Activated naive CD4-positive, alpha-beta T cell treated with Interleukin-2 at 50 U/mL for 16 hours (primary cell): ENCODE data around the gene ZBED1.
"Not testable (repeated sequence)": the region's sequence is repeated elsewhere in the genome, so short reads cannot be mapped to it uniquely, and the experiment has no call there.

Experiments
- DNase-seq: peaks from one replicate; pipeline ENCODE4 v3.0.0-alpha.2; 2020

The ZBED1 gene

DNA sequence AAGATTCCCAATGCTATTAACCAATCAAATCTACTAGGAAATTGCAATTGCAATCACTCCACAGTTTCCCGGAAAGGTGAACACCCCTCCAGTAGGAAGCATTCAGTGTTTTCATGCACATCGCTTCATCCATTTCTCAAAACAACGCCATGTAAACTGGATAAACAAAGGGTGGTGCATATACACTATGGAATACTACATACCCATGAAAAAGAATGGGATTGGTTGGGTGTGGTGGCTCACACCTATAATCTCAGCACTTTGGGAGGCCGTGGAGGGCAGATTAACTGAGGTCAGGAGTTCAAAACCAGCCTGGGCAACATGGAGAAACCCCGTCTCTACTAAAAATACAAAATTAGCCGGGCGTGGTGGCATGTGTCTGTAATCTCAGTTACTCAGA, 29.1 kb downstream of the ZBED1 start:
- no peak for DNase-seq

DNA sequence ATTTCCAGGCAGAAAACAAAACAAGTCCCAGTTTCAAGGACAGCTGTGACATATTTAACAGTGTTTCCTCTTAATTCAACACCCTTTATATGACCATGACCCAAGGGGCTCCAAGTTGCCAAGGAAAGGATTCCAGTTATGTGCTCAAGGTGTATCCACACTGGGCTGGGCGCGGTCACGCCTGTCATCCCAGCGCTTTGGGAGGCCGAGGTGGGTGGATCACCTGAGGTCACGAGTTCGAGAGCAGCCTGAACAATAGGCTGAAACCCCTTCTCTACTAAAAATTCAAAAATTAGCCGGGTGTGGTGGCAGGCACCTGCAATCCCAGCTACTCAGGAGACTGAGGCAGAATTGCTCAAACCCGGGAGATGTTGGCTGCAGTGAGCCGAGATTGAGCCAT, 29.6 kb downstream of the ZBED1 start:
- not testable (repeated sequence) for DNase-seq

DNA sequence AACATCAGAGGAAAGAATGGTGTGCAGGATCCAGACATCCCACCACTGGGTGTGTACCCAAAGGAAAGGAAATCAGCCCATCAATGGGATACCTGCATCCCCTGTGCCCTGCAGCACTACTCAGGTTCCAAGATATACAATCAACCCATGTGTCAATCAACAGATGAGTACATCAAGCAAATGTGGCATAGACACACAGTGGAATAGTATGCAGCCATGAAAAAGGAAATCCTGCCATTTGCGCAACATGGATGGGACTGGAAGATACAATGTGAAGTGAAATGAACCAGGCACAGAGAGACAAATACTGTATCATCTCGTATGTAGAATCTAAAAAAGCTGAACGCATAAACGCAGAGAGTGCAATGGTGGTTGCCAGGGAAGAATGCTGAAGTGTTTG, 30.9 kb downstream of the ZBED1 start:
- DNase-seq, result not testable (repeated sequence)

DNA sequence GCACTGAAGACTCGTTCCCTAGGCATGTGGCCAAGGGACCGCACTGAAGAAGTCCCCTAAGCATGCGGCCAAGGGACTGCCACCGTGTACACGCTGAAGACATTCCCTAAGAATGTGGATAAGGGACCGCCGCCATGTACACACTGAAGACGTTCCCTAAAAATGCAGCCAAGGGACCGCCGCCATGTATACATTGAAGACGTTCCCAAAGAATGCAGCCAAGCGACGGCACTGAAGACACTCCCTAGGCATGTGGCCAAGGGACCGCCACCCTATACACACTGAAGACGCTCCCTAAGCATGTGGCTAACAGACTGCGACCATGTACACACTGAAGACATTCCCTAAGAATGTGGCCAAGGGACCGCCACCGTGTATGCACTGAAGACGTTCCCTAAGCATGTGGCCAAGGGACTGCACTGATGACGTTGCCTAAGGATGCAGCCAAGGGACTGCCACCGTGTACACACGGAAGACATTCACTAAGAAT, 31.5 kb downstream of the ZBED1 start:
- no peak for DNase-seq

DNA sequence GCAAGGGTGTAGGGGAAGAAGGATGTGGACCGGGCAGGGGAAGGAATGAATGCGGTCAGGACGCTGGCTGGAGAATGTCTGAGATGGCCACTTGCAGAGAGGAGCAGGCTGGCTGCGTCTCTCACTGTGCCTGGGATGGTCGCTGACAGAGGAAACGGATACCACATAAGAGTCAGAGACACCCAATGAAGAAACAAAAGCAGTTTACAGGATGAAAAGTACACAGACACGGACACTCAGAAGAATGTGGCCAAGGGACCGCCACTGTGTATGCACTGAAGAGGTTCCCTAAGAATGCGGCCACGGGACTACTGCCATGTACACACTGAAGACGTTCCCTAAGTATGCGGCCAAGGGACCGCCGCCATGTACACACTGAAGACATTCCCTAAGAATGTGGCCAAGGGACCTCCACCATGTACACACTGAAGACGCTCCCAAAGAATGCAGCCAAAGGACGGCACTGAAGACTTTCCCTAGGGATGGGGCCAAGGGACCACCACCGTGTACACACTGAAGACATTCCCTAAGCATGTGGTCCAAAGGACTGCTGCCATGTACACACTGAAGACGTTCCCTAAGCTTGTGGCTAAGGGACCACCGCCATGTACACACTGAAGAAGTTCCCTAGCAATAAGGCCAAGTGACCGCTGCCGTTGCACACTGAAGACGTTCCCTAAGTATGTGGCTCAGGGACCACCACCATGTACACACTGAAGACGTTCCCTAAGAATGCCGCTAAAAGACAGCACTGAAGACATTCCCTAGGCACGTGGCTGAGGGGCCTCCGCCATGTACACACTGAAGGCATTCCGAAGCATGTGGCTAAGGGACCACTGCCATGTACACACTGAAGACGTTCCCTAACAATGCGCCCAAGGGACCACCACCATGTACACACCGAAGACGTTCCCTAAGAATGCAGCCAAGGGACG, 32.2 kb downstream of the ZBED1 start:
- no peak for DNase-seq

DNA sequence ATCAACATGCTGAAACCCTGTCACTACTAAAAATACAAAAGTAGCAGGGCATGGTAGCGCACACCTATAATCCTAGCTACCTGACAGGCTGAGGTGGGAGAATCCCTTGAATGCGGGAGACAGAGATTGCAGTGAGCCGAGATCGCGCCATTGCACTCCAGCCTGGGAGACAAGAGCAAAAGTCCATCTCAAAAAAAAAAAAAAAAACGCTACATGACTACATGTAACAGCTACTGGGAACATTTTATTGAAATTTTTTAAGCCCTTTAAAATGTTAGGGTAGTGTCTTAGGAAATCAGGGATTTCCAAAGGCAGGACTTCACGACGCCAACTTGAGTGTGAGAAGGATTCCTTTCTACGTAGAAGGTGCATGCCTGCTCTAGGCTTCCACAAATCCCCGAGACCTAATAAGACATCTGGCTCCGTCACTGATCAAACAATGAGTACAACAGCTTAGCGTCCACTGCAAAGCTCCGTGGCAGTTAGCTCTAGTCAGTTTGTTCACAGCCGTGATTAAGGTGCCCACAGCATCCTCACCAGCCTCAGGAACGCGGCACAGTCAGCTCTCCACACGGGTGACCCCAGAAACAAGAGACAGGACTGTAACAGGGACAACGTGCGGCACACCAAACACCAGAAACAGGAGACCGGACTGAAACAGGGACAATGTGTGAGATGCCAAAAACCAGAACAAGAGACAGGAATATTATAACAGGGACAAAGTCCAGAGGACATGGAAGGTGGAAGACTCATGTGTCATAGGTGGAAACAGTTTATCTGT, 33.7 kb downstream of the ZBED1 start:
- no peak for DNase-seq

DNA sequence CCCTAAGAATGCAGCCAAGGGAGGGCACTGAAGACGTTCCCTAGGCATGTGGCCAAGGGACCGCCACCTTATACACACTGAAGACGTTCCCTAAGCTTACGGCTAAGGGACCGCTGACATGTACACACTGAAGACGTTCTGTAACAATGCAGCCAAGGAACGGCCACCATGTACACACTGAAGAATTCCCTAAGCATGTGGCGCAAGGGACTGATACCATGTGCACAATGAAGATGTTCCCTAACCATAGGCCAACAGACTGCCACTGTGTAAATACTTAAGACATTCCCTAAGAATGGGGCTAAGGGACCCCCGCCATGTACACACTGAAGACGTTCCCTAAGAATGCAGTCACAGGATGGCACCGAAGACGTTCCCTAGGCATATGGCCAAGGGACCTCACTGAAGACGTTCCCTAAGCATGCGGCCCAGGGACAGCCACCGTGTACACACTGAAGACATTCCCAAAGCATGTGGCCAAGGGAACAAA, 36.1 kb downstream of the ZBED1 start:
- DNase-seq, result no peak

DNA sequence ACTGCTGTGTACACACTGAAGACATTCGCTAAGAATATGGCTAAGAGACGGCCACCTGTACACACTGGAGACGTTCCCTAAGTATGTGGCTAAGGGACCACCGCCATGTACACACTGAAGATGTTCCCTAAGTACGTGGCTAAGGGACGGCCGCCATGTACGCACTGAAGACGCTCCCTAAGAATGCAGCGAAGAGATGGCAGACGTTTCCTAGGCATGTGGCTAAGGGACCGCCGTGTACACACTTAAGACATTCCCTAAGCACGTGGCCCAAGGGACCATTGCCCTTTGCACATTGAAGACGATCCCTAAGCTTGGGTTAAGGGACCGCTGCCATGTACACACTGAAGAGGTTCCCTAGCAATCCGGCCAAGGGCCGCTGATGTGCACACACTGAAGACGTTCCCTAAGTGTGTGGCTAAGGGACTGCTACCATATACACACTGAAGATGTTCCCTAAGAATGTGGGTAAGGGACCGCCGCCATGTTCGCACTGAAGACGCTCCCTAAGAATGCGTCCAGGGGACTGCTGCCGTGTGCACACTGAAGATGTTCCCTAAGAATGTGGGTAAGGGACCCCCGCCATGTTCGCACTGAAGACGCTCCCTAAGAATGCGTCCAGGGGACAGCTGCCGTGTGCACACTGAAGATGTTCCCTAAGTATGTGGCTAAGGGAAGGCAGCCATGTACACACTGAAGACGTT, 36.7 kb downstream of the ZBED1 start:
- DNase-seq, result no peak

DNA sequence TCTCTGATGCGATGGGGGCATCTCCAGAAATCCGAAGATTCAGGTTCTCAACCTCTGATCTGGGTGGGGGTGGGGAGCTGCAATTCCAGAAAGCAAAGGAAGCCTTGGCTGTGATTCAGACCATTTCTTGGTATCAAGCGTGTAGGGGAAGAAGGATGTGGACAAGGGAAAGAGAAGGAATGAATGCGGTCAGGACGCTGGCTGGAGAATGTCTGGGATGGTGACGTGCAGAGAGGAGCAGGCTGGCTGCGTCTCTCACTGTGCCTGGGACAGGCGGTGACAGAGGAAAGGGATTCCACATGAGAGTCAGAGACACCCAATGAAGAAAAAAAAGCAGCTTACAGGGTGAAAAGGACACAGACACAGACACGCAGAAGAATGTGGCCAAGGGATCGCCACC, 37.3 kb downstream of the ZBED1 start:
- not testable (repeated sequence) for DNase-seq

DNA sequence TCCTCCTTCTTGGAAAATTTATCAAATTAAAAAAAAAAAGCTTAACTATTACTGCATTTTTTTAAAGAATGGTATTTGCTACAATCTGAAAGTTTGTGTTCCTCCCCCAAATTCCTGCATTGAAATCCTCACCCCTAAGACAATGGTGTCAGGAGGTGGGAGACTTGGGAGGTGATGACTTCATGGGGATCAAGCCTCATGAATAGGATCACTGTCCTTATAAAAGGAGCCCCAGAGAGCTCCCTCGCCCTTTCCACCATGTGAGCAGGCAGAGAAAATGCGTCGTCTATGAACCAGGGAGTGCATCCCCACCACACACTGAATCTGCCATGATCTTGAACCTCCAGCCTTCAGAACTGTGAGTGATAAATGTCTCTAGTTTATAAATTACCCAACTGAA, 38.0 kb downstream of the ZBED1 start:
- DNase-seq, result no peak

DNA sequence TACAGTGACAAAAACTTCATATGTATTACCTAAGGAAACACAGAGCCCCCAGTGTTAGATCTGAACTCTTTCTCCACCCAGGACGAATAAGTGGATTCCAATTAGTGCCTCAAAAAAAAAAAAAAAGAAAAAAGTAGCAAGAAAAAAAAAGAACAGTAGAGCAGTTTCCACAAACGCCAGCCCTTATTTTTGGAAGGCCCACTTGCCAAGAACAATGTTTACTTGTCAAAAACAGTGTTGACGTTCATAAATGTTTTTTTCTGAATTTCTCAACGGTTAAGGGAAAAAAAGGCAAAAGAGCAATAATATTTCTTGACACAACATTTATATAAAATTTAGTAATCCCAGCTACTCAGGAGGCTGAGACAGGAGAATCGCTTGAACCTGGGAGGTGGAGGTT, 38.7 kb downstream of the ZBED1 start:
- no peak for DNase-seq

DNA sequence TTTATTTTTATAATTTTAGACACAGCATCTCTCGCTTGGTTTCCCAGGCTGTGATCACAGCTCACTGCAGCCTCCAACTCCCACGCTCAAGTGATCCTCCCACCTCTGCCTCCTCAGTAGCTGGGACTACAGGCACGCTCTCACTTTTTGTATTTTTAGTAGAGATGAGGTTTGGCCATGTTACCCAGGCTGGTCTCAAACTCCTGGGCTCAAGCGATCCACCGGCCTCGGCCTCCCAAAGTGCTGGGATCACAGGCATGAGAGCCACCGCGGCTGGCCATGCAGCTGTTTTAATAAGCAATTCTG, 39.1 kb downstream of the ZBED1 start:
- DNase-seq, result no peak

DNA sequence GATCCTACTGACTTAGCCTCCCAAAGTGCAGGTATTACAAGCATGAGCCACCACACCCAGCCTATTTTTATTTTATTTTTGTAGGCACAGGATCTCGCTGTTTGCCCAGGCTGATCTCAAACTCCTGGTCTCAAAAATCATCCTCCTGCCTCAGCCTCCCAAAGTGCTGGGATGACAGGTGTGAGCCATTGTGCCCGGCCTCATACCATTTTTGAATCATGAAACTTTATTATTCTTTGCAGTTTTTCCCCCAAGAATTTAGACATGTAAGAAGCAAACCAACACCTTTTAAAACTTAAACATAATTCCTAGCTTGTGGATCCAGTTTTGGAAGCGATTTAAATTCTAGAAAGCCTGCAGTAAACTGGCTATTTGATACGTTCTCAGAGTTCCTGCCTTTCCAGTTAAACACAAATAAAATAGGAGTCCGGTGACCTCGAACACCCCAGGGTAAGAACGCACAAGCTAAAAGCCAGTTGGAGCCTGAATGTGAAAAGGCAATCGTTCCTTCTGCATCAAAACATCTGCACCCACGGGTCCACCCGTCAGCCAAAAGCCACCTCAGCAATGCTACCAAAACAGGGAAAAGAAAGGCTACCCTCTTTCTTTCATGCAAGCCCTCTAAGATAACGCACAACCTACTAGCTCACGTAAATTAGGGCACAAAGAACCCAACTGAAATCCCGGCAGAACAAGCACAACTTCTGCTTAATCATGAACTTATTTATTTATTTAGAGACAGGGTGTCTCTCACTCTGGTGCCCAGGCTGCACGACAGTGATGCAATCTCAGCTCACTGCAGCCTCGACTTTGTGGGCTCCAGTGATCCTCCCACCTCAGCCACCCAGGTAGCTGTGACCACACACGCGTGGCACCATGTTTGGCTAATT, 39.7 kb downstream of the ZBED1 start:
- DNase-seq, result not testable (repeated sequence)

DNA sequence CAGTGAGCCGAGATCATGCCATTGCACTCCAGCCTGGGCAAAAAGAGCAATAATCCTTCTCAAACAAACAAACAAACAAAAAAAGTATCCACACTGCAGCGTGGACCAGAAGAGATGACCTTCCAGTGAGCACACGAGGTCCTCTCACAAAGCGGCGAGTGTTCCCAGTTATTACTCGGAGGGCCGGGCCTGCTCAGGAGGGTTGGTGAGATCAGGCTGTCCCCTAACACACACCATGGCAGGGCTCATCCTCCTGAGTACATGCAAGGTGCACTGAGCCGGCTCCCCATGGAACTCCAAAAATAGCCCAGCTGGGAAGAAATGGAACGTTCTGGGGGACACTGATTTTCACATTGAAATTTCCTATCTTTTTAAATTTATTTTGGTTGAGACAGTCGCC, 40.7 kb downstream of the ZBED1 start:
- not testable (repeated sequence) for DNase-seq

DNA sequence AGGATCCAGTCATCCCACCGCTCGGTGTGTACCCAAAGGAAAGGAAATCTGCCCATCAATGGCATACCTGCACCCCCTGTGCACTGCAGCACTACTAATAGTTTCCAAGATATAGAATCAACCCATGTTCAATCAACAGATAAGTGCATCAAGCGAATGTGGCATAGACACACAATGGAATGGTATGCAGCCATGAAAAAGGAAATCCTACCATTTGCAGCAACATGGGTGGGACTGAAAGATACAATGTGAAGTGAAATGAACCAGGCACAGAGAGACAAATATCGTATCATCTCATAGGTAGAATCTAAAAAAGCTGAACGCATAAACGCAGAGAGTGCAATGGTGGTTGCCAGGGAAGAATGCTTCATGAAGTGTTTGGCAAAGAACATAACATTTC, 42.5 kb downstream of the ZBED1 start:
- DNase-seq, result no peak

DNA sequence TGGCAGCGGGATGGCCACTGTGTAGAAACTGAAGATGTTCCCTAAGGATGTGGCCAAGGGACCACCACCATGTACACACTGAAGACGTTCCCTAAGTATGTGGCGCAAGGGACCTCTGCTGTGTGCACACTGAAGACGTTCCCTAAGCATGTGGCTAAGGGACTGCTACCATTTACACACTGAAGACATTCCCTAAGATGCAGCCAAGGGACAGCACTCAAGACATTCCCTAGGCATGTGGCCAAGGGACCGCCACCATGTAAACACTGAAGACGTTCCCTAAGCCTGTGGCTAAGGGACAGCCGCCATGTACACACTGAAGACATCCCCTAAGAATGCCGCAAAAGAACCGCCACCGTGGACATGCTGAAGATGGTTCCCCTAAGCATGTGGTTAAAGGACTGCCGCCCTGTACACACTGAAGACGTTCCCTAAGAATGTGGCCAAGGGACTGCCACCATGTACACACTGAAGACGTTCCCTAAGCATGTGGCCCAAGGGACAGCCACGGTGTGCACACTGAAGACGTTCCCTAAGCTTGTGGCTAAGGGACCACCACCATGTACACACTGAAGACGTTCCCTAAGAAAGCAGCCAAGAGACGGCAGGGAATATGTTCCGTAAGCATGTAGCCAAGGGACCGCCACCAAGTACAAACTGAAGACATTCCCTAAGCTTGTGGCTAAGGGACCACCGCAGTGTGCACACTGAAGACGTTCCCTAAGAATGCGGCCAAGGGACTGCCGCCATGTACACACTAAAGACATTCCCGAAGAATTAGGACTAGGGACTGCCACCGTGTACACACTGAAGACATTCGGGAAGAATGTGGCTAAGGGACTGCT, 43.3 kb downstream of the ZBED1 start:
- DNase-seq, result no peak

DNA sequence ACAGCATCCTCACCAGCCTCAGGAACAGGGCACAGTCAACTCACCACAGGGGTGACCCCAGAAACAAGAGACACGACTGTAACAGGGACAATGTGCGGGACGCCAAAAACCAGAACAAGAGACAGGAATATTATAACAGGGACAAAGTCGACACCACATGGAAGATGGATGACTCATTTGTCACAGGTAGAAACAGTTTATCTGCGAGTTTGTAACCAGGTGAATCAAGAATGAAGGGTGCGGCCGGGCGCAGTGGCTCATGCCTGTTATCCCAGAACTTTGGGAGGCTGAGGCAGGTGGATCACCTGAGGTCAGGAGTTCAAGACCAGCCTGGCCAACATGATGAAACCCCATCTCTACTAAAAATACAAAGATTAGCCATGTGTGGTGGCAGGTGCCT, 44.7 kb downstream of the ZBED1 start:
- DNase-seq, result not testable (repeated sequence)

DNA sequence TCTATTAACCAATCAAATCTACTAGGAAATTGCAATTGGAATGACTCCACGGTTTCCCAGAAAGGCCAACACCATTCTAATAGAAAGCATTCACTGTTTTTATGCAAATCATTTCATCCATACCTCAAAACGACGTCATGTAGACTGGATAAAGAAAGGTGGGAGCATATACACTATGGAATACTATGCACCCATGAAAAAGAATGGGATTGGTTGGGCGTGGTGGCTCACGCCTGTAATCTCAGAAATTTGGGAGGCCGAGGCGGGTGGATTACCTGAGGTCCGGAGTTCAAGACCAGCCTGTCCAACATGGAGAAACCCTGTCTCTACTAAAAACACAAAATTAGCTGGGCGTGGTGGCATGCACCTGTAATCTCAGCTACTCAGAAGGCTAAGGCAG, 46.2 kb downstream of the ZBED1 start:
- not testable (repeated sequence) for DNase-seq

DNA sequence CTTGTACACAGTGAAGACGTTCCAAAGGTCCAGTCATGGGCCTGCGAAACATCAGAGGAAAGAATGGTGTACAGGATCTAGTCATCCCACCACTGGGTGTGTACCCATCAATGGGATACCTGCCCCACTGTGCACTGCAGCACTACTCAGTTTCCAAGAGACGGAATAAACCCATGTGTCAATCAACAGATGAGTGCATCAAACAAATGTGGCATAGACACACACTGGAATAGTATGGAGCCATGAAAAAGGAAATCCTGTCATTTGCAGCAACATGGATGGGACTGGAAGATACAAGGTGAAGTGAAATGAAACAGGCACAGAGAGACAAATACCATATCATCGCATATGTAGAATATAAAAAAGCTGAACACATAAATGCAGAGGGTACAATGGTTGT, 48.0 kb downstream of the ZBED1 start:
- no peak for DNase-seq

DNA sequence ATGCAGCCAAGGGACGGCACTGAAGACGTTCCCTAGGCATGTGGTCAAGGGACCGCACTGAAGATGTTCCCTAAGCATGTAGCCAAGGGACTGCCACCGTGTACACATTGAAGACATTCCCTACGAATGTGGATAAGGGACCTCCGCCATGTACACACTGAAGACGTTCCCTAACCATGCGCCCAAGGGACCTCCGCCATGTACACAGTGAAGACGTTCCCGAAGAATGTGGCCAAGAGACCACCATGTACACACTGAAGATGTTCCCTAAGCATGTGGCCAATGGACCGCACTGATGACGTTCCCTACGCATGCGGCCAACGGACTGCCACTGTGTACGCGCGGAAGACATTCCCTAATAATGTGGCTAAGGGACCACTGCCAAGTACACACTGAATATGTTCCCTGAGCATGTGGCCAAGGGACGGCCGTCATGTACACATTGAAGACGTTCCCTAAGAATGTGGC, 48.4 kb downstream of the ZBED1 start:
- DNase-seq, result no peak
